H1 (cell line): ENCODE data around the gene ARHGEF40. TPM values are rescaled to one million over a fixed set of nuclear protein-coding genes. Genes with fewer than 3 reads are reported as not detected.

ENCODE experiments used
- CBX5 ChIP-seq: fragments of 300-800, 300-1000 bp; sonication (generic); IDR thresholded peaks from 2 replicates; pipeline ENCODE4 v1.7.1; 2016; ENCODE audit warnings: antibody characterized with exemption, low read length, low read depth
- CREB1 ChIP-seq: IDR thresholded peaks from 2 replicates; pipeline ENCODE4 v1.6.1; 2012; ENCODE audit warnings: inconsistent platforms
- CTBP2 ChIP-seq: IDR thresholded peaks from 2 replicates; pipeline ENCODE4 v1.7.0; 2011; ENCODE audit warnings: borderline replicate concordance, mild to moderate bottlenecking, moderate library complexity, mixed read lengths, low read length; ENCODE audit not compliant: insufficient read depth, insufficient read length
- EGR1 ChIP-seq: IDR thresholded peaks from 2 replicates; pipeline ENCODE4 v1.6.1; 2011; ENCODE audit warnings: low read depth, low read length, borderline replicate concordance
- RFX5 ChIP-seq: IDR thresholded peaks from 2 replicates; pipeline ENCODE4 v1.6.1; 2011; ENCODE audit warnings: low read depth, low read length, improper control_type of control experiment, borderline replicate concordance
- SIX5 ChIP-seq: IDR thresholded peaks from 2 replicates; pipeline ENCODE4 v1.6.1; 2011; ENCODE audit warnings: mild to moderate bottlenecking, low read depth, low read length
- SUZ12 ChIP-seq: fragments of 200-600 bp; sonication (generic); IDR thresholded peaks from 2 replicates; pipeline ENCODE4 v1.6.1; 2012; ENCODE audit warnings: mild to moderate bottlenecking, inconsistent platforms, low read length, moderate library complexity, mixed read lengths
- TAF7 ChIP-seq: optimal IDR thresholded peaks from 2 replicates; pipeline ENCODE3; 2011; ENCODE audit warnings: low read depth, mild to moderate bottlenecking, inconsistent platforms, low read length, moderate library complexity, borderline replicate concordance
- TEAD4 ChIP-seq: IDR thresholded peaks from 2 replicates; pipeline ENCODE4 v1.6.1; 2012; ENCODE audit warnings: low read depth, low read length, inconsistent platforms, mixed read lengths
- ZNF274 ChIP-seq: IDR thresholded peaks from 2 replicates; pipeline ENCODE4 v1.7.0; 2012; ENCODE audit warnings: low read length, borderline replicate concordance; ENCODE audit errors: extremely low read depth
- polyA plus RNA-seq, 7 experiments: library from polyadenylated mRNA; depleted of rRNA in 3 of 7; stranded (reverse) in 5 of 7; unstranded in 2 of 7; fragments of >200 nt in 5 of 7; fragments of 200-250 nt in 2 of 7; gene quantifications; 1 replicate in 5 of 7; 2 replicates in 1 of 7; 4 replicates in 1 of 7; pipeline versions ENCODE4 v1.2.1 to v1.2.3, GENCODE V29; 2011 to 2013; ENCODE audit warnings: missing spikeins in 2 of 7, mixed read lengths in 2 of 7
- total RNA-seq: library from RNA; stranded (reverse); fragmentation: NEBNext Ultra II Directional; extraction: Animal tissue kit (Norgen Biotek cat#: 25700); gene quantifications from 2 replicates; pipeline ENCODE4 v1.2.1, GENCODE V29; 2021
- TF ChIP-seq, protein P1 (sequence below): fragments of 300-600 bp; sonication (generic); IDR thresholded peaks from 2 replicates; pipeline ENCODE4 v1.7.1; 2012; ENCODE audit warnings: low read length, moderate library complexity, mild to moderate bottlenecking, inconsistent platforms; ENCODE audit not compliant: insufficient replicate concordance
- TF ChIP-seq, protein P2 (sequence below): IDR thresholded peaks from 2 replicates; pipeline ENCODE4 v1.6.1; 2012; ENCODE audit warnings: inconsistent platforms

Gene ARHGEF40
- total and polyA plus RNA-seq, 2 of the 8 experiments (the other 6 are each of a cell fraction or from before 2014, with no cell fraction given): 53.1 to 101 TPM

DNA sequence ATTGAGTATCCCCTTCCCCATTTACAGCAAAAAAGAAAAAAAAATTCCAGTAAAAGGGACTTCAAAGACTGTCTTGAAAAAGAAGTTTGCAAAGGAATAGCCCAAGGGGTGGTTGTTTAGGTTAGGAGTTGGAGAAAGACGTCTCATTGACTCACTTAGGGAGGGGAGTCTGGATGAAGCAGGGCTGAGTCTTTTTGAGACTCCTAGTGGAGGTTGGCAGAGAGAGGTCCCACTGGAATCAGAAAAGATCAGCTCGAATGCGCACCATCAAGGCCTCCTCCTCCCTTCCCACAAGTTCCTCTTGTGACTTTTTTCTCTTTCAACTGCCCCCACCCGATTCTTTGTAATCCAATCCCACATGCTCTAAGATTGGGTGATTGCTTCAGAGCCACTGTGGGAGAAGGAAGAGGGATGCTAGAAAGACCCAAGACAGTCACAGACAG is 1.9 kb downstream of the ARHGEF40 start (continued):
- TF ChIP-seq, protein P1, sequence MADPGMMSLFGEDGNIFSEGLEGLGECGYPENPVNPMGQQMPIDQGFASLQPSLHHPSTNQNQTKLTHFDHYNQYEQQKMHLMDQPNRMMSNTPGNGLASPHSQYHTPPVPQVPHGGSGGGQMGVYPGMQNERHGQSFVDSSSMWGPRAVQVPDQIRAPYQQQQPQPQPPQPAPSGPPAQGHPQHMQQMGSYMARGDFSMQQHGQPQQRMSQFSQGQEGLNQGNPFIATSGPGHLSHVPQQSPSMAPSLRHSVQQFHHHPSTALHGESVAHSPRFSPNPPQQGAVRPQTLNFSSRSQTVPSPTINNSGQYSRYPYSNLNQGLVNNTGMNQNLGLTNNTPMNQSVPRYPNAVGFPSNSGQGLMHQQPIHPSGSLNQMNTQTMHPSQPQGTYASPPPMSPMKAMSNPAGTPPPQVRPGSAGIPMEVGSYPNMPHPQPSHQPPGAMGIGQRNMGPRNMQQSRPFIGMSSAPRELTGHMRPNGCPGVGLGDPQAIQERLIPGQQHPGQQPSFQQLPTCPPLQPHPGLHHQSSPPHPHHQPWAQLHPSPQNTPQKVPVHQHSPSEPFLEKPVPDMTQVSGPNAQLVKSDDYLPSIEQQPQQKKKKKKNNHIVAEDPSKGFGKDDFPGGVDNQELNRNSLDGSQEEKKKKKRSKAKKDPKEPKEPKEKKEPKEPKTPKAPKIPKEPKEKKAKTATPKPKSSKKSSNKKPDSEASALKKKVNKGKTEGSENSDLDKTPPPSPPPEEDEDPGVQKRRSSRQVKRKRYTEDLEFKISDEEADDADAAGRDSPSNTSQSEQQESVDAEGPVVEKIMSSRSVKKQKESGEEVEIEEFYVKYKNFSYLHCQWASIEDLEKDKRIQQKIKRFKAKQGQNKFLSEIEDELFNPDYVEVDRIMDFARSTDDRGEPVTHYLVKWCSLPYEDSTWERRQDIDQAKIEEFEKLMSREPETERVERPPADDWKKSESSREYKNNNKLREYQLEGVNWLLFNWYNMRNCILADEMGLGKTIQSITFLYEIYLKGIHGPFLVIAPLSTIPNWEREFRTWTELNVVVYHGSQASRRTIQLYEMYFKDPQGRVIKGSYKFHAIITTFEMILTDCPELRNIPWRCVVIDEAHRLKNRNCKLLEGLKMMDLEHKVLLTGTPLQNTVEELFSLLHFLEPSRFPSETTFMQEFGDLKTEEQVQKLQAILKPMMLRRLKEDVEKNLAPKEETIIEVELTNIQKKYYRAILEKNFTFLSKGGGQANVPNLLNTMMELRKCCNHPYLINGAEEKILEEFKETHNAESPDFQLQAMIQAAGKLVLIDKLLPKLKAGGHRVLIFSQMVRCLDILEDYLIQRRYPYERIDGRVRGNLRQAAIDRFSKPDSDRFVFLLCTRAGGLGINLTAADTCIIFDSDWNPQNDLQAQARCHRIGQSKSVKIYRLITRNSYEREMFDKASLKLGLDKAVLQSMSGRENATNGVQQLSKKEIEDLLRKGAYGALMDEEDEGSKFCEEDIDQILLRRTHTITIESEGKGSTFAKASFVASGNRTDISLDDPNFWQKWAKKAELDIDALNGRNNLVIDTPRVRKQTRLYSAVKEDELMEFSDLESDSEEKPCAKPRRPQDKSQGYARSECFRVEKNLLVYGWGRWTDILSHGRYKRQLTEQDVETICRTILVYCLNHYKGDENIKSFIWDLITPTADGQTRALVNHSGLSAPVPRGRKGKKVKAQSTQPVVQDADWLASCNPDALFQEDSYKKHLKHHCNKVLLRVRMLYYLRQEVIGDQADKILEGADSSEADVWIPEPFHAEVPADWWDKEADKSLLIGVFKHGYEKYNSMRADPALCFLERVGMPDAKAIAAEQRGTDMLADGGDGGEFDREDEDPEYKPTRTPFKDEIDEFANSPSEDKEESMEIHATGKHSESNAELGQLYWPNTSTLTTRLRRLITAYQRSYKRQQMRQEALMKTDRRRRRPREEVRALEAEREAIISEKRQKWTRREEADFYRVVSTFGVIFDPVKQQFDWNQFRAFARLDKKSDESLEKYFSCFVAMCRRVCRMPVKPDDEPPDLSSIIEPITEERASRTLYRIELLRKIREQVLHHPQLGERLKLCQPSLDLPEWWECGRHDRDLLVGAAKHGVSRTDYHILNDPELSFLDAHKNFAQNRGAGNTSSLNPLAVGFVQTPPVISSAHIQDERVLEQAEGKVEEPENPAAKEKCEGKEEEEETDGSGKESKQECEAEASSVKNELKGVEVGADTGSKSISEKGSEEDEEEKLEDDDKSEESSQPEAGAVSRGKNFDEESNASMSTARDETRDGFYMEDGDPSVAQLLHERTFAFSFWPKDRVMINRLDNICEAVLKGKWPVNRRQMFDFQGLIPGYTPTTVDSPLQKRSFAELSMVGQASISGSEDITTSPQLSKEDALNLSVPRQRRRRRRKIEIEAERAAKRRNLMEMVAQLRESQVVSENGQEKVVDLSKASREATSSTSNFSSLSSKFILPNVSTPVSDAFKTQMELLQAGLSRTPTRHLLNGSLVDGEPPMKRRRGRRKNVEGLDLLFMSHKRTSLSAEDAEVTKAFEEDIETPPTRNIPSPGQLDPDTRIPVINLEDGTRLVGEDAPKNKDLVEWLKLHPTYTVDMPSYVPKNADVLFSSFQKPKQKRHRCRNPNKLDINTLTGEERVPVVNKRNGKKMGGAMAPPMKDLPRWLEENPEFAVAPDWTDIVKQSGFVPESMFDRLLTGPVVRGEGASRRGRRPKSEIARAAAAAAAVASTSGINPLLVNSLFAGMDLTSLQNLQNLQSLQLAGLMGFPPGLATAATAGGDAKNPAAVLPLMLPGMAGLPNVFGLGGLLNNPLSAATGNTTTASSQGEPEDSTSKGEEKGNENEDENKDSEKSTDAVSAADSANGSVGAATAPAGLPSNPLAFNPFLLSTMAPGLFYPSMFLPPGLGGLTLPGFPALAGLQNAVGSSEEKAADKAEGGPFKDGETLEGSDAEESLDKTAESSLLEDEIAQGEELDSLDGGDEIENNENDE: no peak
- no peak for TF ChIP-seq CREB1
- TF ChIP-seq, protein P2, sequence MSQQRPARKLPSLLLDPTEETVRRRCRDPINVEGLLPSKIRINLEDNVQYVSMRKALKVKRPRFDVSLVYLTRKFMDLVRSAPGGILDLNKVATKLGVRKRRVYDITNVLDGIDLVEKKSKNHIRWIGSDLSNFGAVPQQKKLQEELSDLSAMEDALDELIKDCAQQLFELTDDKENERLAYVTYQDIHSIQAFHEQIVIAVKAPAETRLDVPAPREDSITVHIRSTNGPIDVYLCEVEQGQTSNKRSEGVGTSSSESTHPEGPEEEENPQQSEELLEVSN: no peak
- no peak for TF ChIP-seq TEAD4
- no peak for TF ChIP-seq TAF7
- no peak for TF ChIP-seq CBX5
- no peak for TF ChIP-seq SIX5
- no peak for TF ChIP-seq ZNF274
- no peak for TF ChIP-seq CTBP2
- no peak for TF ChIP-seq RFX5
- TF ChIP-seq EGR1: no peak
- TF ChIP-seq SUZ12: no peak
- TF ChIP-seq, all 59 proteins: peak for 0
